A549 (cell line): ENCODE results near the gene IL2RA. TPM values are rescaled to one million over a fixed set of nuclear protein-coding genes. Genes with fewer than 3 reads are reported as not detected.

Experiments
- ATAC-seq, 2 experiments: fragments of 200-7000 bp in 1 of 2; fragments of >200 bp in 1 of 2; cut with Nextera tagmentation in 1 of 2; cut with Tn5 transposase in 1 of 2; 3 replicates each; pipeline versions ENCODE4 v1.8.0 to v1.9.1; 2018 to 2020; ENCODE audit warnings: mild to moderate bottlenecking in 1 of 2, moderate library complexity in 1 of 2
- CTCF ChIA-PET: fragments of 300-600 bp; sonication (Branson Sonifier 250); formaldehyde crosslinking; extraction: SDS; loops from one replicate; lab custom pipeline; 2021; ENCODE audit warnings: antibody characterized with exemption, inconsistent platforms; lab: Yijun Ruan, JAX
- POLR2A ChIA-PET: fragments of 350-600 bp; formaldehyde crosslinking; extraction: SDS; loops from one replicate; lab custom pipeline; 2021; ENCODE audit warnings: antibody characterized with exemption, inconsistent platforms; lab: Yijun Ruan, JAX
- DNase-seq, 2 experiments: peaks; one replicate each; pipeline versions ENCODE4 v3.0.0 to v3.0.0-alpha.2; 2011 to 2016; ENCODE audit warnings: low read depth in 1 of 2, low spot score in 1 of 2
- FAIRE-seq: peaks from 2 replicates; lab custom pipeline; 2011; peaks lifted over from hg19 to GRCh38; lab: Jason Lieb, UNC
- H3K27ac ChIP-seq, 2 experiments: fragments of >200 bp; sonication (Bioruptor Twin); formaldehyde crosslinking; 3 replicates each; pipeline ENCODE4 v1.5.1; 2016 to 2017
- H3K4me1 ChIP-seq: fragments of >200 bp; sonication (Bioruptor Twin); formaldehyde crosslinking; 3 replicates; pipeline ENCODE4 v1.6.1; 2016
- H3K4me2 ChIP-seq: fragments of >200 bp; sonication (Bioruptor Twin); formaldehyde crosslinking; 3 replicates; pipeline ENCODE4 v1.6.1; 2016
- H3K4me3 ChIP-seq: fragments of >200 bp; sonication (Bioruptor Twin); formaldehyde crosslinking; 3 replicates; pipeline ENCODE4 v1.5.1; 2016
- H3K9me3 ChIP-seq: fragments of >200 bp; sonication (Bioruptor Twin); formaldehyde crosslinking; 3 replicates; pipeline ENCODE4 v1.6.1; 2016
- ATOH8 ChIP-seq: fragments of 250-450 bp; sonication (Bioruptor Pico); IDR thresholded peaks from 2 replicates; pipeline ENCODE4 v1.5.0; 2020; ENCODE audit warnings: low read depth, mild to moderate bottlenecking, moderate library complexity
- BHLHE40 ChIP-seq: IDR thresholded peaks from 2 replicates; pipeline ENCODE4 v1.6.1; 2012; ENCODE audit warnings: low read depth, low read length, inconsistent platforms
- CHD4 ChIP-seq: fragments of 200-600 bp; sonication (generic); IDR thresholded peaks from 2 replicates; pipeline ENCODE4 v1.6.1; 2016; ENCODE audit warnings: antibody characterized with exemption, mild to moderate bottlenecking, borderline replicate concordance
- EP300 ChIP-seq, 2 experiments: fragments of >200 bp; sonication (Bioruptor Twin); formaldehyde crosslinking; IDR thresholded peaks; 2 replicates in 1 of 2; 3 replicates in 1 of 2; pipeline ENCODE4 v1.6.1; 2016 to 2017
- FOSL2 ChIP-seq, 2 experiments: fragments of 450-650 bp in 1 of 2; fragments of >200 bp in 1 of 2; sonication (Bioruptor Twin) in 1 of 2; formaldehyde crosslinking; IDR thresholded peaks; 2 replicates each; pipeline versions ENCODE4 v1.5.0 to v1.6.1; 2016 to 2020; ENCODE audit warnings: mild to moderate bottlenecking in 1 of 2, moderate library complexity in 1 of 2
- FOXS1 ChIP-seq: fragments of 250-450 bp; sonication (Bioruptor Pico); IDR thresholded peaks from 2 replicates; pipeline ENCODE4 v1.5.0; 2020; ENCODE audit warnings: mild to moderate bottlenecking, moderate library complexity
- HOXB13 ChIP-seq: fragments of 250-450 bp; sonication (Bioruptor Pico); IDR thresholded peaks from 2 replicates; pipeline ENCODE4 v1.5.0; 2020; ENCODE audit warnings: low read depth, mild to moderate bottlenecking, moderate library complexity
- HOXB5 ChIP-seq: fragments of 250-450 bp; sonication (Bioruptor Pico); IDR thresholded peaks from 2 replicates; pipeline ENCODE4 v1.5.0; 2020; ENCODE audit warnings: mild to moderate bottlenecking, moderate library complexity
- KDM5A ChIP-seq: fragments of 200-600 bp; sonication (generic); IDR thresholded peaks from 2 replicates; pipeline ENCODE4 v1.6.1; 2016; ENCODE audit warnings: antibody characterized with exemption, mild to moderate bottlenecking
- MAZ ChIP-seq: fragments of 150-350 bp; IDR thresholded peaks from 2 replicates; pipeline ENCODE4 v1.6.1; 2014; ENCODE audit warnings: antibody characterized with exemption, low read depth, low read length, borderline replicate concordance
- MYC ChIP-seq: IDR thresholded peaks from 2 replicates; pipeline ENCODE4 v1.6.1; 2012; ENCODE audit warnings: mild to moderate bottlenecking, inconsistent platforms, low read length, improper control_type of control experiment, borderline replicate concordance
- PHF8 ChIP-seq: fragments of 200-600 bp; sonication (generic); IDR thresholded peaks from 2 replicates; pipeline ENCODE4 v1.6.1; 2016; ENCODE audit warnings: low read depth, mild to moderate bottlenecking, antibody characterized with exemption, moderate library complexity, borderline replicate concordance
- POLR2A ChIP-seq: IDR thresholded peaks from 2 replicates; pipeline ENCODE4 v1.6.1; 2012; ENCODE audit warnings: mild to moderate bottlenecking, low read length
- POLR2AphosphoS2 ChIP-seq: conservative IDR thresholded peaks from 2 replicates; pipeline ENCODE4 v1.6.1; 2012; ENCODE audit warnings: low read length, improper control_type of control experiment, inconsistent platforms
- RARB ChIP-seq: fragments of 250-450 bp; sonication (Bioruptor Pico); IDR thresholded peaks from 2 replicates; pipeline ENCODE4 v1.8.0; 2021; ENCODE audit warnings: mild to moderate bottlenecking, moderate library complexity
- RFX5 ChIP-seq: fragments of 450-650 bp; IDR thresholded peaks from 2 replicates; pipeline ENCODE4 v1.7.1; 2014; ENCODE audit warnings: antibody characterized with exemption, mild to moderate bottlenecking, moderate library complexity
- RNF2 ChIP-seq: fragments of 200-600 bp; sonication (generic); IDR thresholded peaks from 2 replicates; pipeline ENCODE4 v1.6.1; 2016; ENCODE audit warnings: low read depth, mild to moderate bottlenecking, antibody characterized with exemption, moderate library complexity, borderline replicate concordance
- SMC3 ChIP-seq: fragments of >200 bp; sonication (Bioruptor Twin); formaldehyde crosslinking; IDR thresholded peaks from 3 replicates; pipeline ENCODE4 v1.6.1; 2018; ENCODE audit warnings: inconsistent platforms
- TFCP2L1 ChIP-seq: fragments of 250-450 bp; sonication (Bioruptor Pico); IDR thresholded peaks from 2 replicates; pipeline ENCODE4 v1.5.0; 2021; ENCODE audit warnings: mild to moderate bottlenecking
- USF2 ChIP-seq: fragments of 450-650 bp; IDR thresholded peaks from 2 replicates; pipeline ENCODE4 v1.6.1; 2014; ENCODE audit warnings: antibody characterized with exemption
- ZFP36 ChIP-seq: fragments of 450-650 bp; IDR thresholded peaks from 2 replicates; pipeline ENCODE4 v1.6.1; 2014; ENCODE audit warnings: borderline replicate concordance; ENCODE audit not compliant: partially characterized antibody
- ZNF302 ChIP-seq: fragments of 250-450 bp; sonication (Bioruptor Pico); IDR thresholded peaks from 2 replicates; pipeline ENCODE4 v1.9.0; 2021; ENCODE audit warnings: inconsistent platforms, mild to moderate bottlenecking, moderate library complexity
- ZSCAN20 ChIP-seq: fragments of 250-450 bp; sonication (Bioruptor Pico); IDR thresholded peaks from 2 replicates; pipeline ENCODE4 v1.8.0; 2022; ENCODE audit warnings: mild to moderate bottlenecking, moderate library complexity
- WGBS: methylation state at CpG from one replicate; pipeline ENCODE4 v1.1.6; 2017; ENCODE audit errors: missing lambda C conversion rate; 5-methylcytosine and 5-hydroxymethylcytosine counted together
- polyA plus RNA-seq, 4 experiments: library from polyadenylated mRNA; depleted of rRNA in 3 of 4; stranded (reverse); fragments of >200 nt; fragmentation: RNase III in 1 of 4; extraction: RNeasy Plus Mini Kit Qiagen cat#74134 plus additional on column Dnase treatment in 1 of 4; gene quantifications; 2 replicates in 3 of 4; 3 replicates in 1 of 4; pipeline ENCODE4 v1.2.3, GENCODE V29; 2011 to 2017
- TF ChIP-seq, protein P1 (sequence below): fragments of >200 bp; sonication (Bioruptor Twin); formaldehyde crosslinking; IDR thresholded peaks from 3 replicates; pipeline ENCODE4 v1.5.1; 2016
- TF ChIP-seq, protein P2 (sequence below): fragments of 150-350 bp; IDR thresholded peaks from 2 replicates; pipeline ENCODE4 v1.6.1; 2014; ENCODE audit warnings: low read depth, mild to moderate bottlenecking, low read length

The IL2RA gene
- polyA plus RNA-seq, 2 of the 4 experiments (the other 2 are of a cell fraction) = not detected

GRCh38 chr10:6080417-6080973, 18.3 kb upstream of the IL2RA start:
- Histone ChIP-seq H3K4me2 (no peak overlapping the region), H3K4me3 (no peak overlapping the region), H3K4me1 (no peaks in the 10 kb centered on the region), H3K9me3 (0 out of 3 replicates have a peak, but pooled peaks cover 5% of the 10 kb centered on the region), H3K27ac (no peak overlapping the region)
- no peak for TF ChIP-seq TFCP2L1 (CRISPR knock-in tag)
- no peak for TF ChIP-seq MAZ
- TF ChIP-seq, protein P1, sequence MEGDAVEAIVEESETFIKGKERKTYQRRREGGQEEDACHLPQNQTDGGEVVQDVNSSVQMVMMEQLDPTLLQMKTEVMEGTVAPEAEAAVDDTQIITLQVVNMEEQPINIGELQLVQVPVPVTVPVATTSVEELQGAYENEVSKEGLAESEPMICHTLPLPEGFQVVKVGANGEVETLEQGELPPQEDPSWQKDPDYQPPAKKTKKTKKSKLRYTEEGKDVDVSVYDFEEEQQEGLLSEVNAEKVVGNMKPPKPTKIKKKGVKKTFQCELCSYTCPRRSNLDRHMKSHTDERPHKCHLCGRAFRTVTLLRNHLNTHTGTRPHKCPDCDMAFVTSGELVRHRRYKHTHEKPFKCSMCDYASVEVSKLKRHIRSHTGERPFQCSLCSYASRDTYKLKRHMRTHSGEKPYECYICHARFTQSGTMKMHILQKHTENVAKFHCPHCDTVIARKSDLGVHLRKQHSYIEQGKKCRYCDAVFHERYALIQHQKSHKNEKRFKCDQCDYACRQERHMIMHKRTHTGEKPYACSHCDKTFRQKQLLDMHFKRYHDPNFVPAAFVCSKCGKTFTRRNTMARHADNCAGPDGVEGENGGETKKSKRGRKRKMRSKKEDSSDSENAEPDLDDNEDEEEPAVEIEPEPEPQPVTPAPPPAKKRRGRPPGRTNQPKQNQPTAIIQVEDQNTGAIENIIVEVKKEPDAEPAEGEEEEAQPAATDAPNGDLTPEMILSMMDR = no peak
- no peak for TF ChIP-seq ZSCAN20 (CRISPR knock-in tag)
- no peak for TF ChIP-seq FOSL2 (IDR thresholded peaks at IDR 0.05)
- no peak for TF ChIP-seq FOSL2 (CRISPR knock-in tag; IDR thresholded peaks at IDR 0.05)
- no peak for TF ChIP-seq RARB (CRISPR knock-in tag)
- TF ChIP-seq SMC3 = no peak
- no peak for TF ChIP-seq KDM5A
- no peak for TF ChIP-seq HOXB13 (CRISPR knock-in tag)
- ChIA-PET CTCF (interaction anchor here (1.7 to 1.9 kb wide), 2 partner anchors 13 to 130 kb away, joined by 3 to 7 read pairs; no protein-coding TSS in a partner anchor), POLR2A (no interaction called here)
- 21% methylated on average over 4 of the region's 4 CpGs for WGBS
- ATAC-seq = no peak
- no peak for FAIRE-seq
- no peak for DNase-seq

DNA sequence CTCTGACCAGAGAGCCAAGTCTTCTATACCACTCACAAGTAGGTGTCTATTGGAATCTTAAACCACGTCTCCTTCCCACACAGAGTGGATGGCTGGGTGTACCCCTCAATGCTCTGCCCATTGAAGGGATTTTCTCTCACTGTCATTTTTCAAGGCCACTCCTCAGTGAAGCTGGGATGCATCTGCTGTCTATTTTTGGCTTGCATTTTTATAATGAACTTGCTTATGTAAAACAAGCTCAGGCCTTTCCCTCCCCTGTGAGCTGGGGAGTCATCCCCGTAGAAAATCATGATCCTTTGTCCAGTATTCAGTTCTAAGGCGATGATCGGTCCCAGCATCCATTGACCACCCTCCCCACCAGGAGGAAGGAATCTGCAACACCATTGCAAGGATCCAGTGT, 16.9 kb upstream of the IL2RA start:
- ChIA-PET CTCF (interaction anchor here (0.7 to 1.6 kb wide), 2 partner anchors 65 to 327 kb away, joined by 3 to 5 read pairs; no protein-coding TSS in a partner anchor), POLR2A (no interaction called here)
- FAIRE-seq (no peak), ATAC-seq (no peak), DNase-seq (no peak)
- no peak overlapping the region for H3K4me3 ChIP-seq
- H3K27ac ChIP-seq = no peak overlapping the region
- 63% methylated on average over 4 of the region's 4 CpGs for WGBS
- no peaks in the 10 kb centered on the region for H3K4me1 ChIP-seq
- TF ChIP-seq RARB (CRISPR knock-in tag) (no peak), CHD4 (no peak), BHLHE40 (no peak), POLR2A (no peak), ZNF302 (CRISPR knock-in tag) (no peak), USF2 (no peak), FOXS1 (CRISPR knock-in tag) (no peak)
- 0 out of 3 replicates have a peak, but pooled peaks cover 5% of the 10 kb centered on the region for H3K9me3 ChIP-seq
- H3K4me2 ChIP-seq = no peak overlapping the region

DNA sequence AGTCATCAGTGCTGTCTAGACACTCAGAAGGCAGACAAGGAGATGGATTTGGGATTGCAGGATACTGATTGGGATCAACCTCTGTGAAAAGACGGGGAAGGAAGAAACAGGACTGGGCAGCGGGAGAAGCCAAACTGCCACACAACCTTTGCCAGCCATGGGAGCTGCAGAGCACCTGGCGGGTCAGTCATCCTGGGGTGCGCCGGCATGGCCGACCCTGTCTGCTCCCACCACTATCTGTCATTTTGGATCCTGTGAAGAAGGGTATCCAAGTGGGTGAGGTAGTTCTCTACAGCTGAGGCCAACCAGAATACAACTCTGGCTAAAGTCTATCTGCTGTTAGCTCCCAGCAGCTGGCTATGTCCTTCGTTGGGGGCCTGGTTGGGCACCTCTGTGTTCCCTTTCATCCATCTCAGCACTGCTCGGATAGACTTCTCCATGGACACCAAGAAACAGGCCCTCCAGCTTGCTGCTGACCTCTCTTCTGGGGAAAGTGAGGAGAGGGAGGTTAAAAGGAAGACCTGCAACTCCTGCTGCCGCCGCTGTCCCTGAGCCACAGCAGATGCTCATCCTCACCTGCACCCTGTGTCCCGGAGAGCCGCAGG, 15.0 kb upstream of the IL2RA start:
- Histone ChIP-seq H3K4me2 (no peak overlapping the region), H3K4me3 (no peak overlapping the region), H3K27ac (no peak overlapping the region), H3K9me3 (0 out of 3 replicates have a peak, but pooled peaks cover 5% of the 10 kb centered on the region), H3K4me1 (no peaks in the 10 kb centered on the region)
- DNase-seq (no peak), FAIRE-seq (no peak), ATAC-seq (no peak; a peak in 2 of 6 replicates)
- ChIA-PET CTCF (interaction anchor here (0.7 to 1.4 kb wide), 5 partner anchors 9 to 33 kb away, joined by 3 to 9 read pairs (median 3); no protein-coding TSS in a partner anchor), POLR2A (no interaction called here)
- WGBS = 54% methylated on average over 12 of the region's 12 CpGs
- TF ChIP-seq HOXB5 = no peak
- TF ChIP-seq, protein P1 = no peak
- TF ChIP-seq PHF8 = no peak
- TF ChIP-seq FOXS1 (CRISPR knock-in tag) = no peak
- no peak for TF ChIP-seq ZFP36
- TF ChIP-seq ATOH8 = no peak
- TF ChIP-seq FOSL2 (IDR thresholded peaks at IDR 0.05) = no peak
- no peak for TF ChIP-seq FOSL2 (CRISPR knock-in tag; IDR thresholded peaks at IDR 0.05)
- TF ChIP-seq RFX5 = no peak
- TF ChIP-seq POLR2AphosphoS2 = no peak
- TF ChIP-seq CHD4 = no peak
- no peak for TF ChIP-seq EP300 (IDR thresholded peaks at IDR 0.05)
- TF ChIP-seq MYC = no peak
- TF ChIP-seq RNF2 = no peak
- TF ChIP-seq BHLHE40 = no peak
- TF ChIP-seq, protein P2, sequence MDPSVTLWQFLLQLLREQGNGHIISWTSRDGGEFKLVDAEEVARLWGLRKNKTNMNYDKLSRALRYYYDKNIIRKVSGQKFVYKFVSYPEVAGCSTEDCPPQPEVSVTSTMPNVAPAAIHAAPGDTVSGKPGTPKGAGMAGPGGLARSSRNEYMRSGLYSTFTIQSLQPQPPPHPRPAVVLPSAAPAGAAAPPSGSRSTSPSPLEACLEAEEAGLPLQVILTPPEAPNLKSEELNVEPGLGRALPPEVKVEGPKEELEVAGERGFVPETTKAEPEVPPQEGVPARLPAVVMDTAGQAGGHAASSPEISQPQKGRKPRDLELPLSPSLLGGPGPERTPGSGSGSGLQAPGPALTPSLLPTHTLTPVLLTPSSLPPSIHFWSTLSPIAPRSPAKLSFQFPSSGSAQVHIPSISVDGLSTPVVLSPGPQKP = no peak
